Activated T-cell treated with anti-CD3 and anti-CD28 coated beads for 48 hours (primary cell): ENCODE results near the gene PIEZO2.

Experiments used
- DNase-seq: peaks from one replicate; pipeline ENCODE4 v3.0.0-alpha.2; 2020; ENCODE audit warnings: low read depth

PIEZO2 gene

GRCh38 chr18:10739152-10739551 lies 410.2 kb downstream of the PIEZO2 start:
- DNase-seq: no peak

GRCh38 chr18:10736984-10737383 lies 412.4 kb downstream of the PIEZO2 start:
- DNase-seq: no peak

GRCh38 chr18:10732990-10733389 lies 416.4 kb downstream of the PIEZO2 start:
- no peak for DNase-seq

- DNase-seq: no peak
Measured at GRCh38 chr18:10727477-10727876, 421.9 kb downstream of the PIEZO2 start.

GRCh38 chr18:10726198-10727068 lies 422.9 kb downstream of the PIEZO2 start:
- no peak for DNase-seq

- no peak for DNase-seq
Measured at GRCh38 chr18:10724666-10725065, 424.7 kb downstream of the PIEZO2 start.

GRCh38 chr18:10723496-10723895 lies 425.9 kb downstream of the PIEZO2 start:
- no peak for DNase-seq

- no peak for DNase-seq
Measured at GRCh38 chr18:10718809-10719208, 430.6 kb downstream of the PIEZO2 start.

- DNase-seq: no peak
Measured at GRCh38 chr18:10715791-10716190, 433.6 kb downstream of the PIEZO2 start.

- DNase-seq: no peak
Measured at GRCh38 chr18:10713409-10713808, 436.0 kb downstream of the PIEZO2 start.

GRCh38 chr18:10707294-10707693 lies 442.1 kb downstream of the PIEZO2 start:
- DNase-seq: no peak

GRCh38 chr18:10705786-10706185 lies 443.6 kb downstream of the PIEZO2 start:
- DNase-seq: no peak

- DNase-seq: no peak
Measured at GRCh38 chr18:10705291-10705690, 444.1 kb downstream of the PIEZO2 start.

- DNase-seq: no peak
Measured at GRCh38 chr18:10702206-10702605, 447.2 kb downstream of the PIEZO2 start.

- no peak for DNase-seq
Measured at GRCh38 chr18:10690366-10690765, 459.0 kb downstream of the PIEZO2 start.

- no peak for DNase-seq
Measured at GRCh38 chr18:10690035-10690329, 459.4 kb downstream of the PIEZO2 start.

- DNase-seq: no peak
Measured at GRCh38 chr18:10689236-10690034, 459.9 kb downstream of the PIEZO2 start.

- no peak for DNase-seq
Measured at GRCh38 chr18:10688766-10689165, 460.6 kb downstream of the PIEZO2 start.

GRCh38 chr18:10687161-10687925 lies 462.0 kb downstream of the PIEZO2 start:
- DNase-seq: no peak

GRCh38 chr18:10686308-10686707 lies 463.1 kb downstream of the PIEZO2 start:
- DNase-seq: no peak

- DNase-seq: no peak
Measured at GRCh38 chr18:10685484-10685883, 463.9 kb downstream of the PIEZO2 start.

- no peak for DNase-seq
Measured at GRCh38 chr18:10682368-10682714, 467.0 kb downstream of the PIEZO2 start.
